B cell (primary cell): ENCODE data around the gene ATP11A.

ENCODE experiments used
- EZH2 ChIP-seq: IDR thresholded peaks from 2 replicates; pipeline ENCODE4 v1.6.1; 2012; ENCODE audit warnings: borderline replicate concordance, low read depth, mild to moderate bottlenecking, moderate library complexity, low read length; ENCODE audit not compliant: insufficient read depth, poor library complexity, severe bottlenecking
- TF ChIP-seq, protein P1 (sequence below): fragments of 200-600 bp; IDR thresholded peaks from one replicate; pipeline ENCODE4 v1.8.0; 2022; ENCODE audit warnings: antibody characterized with exemption, mild to moderate bottlenecking

DNA sequence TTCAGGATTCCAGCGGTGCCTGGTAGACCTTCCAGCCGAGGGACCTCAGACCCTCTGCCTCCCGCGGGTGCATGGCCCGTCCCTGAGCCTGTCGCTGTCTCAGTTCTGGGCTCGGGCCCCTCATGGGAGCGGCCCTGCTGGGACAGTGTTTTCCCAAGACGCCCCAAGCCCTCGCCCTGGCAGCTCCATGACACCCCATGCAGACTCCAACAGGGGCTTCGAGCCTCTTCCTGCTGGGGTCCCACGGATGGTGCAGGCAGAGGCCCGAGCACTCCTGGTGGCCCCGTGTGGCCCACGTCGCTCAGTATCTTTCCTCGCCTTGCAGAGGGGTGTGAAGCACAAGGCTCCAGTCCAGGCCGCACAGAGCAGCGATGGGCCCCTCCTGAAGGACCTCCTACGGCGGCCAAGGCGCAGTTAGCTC lies 190.4 kb downstream of the ATP11A start:
- TF ChIP-seq, protein P1, sequence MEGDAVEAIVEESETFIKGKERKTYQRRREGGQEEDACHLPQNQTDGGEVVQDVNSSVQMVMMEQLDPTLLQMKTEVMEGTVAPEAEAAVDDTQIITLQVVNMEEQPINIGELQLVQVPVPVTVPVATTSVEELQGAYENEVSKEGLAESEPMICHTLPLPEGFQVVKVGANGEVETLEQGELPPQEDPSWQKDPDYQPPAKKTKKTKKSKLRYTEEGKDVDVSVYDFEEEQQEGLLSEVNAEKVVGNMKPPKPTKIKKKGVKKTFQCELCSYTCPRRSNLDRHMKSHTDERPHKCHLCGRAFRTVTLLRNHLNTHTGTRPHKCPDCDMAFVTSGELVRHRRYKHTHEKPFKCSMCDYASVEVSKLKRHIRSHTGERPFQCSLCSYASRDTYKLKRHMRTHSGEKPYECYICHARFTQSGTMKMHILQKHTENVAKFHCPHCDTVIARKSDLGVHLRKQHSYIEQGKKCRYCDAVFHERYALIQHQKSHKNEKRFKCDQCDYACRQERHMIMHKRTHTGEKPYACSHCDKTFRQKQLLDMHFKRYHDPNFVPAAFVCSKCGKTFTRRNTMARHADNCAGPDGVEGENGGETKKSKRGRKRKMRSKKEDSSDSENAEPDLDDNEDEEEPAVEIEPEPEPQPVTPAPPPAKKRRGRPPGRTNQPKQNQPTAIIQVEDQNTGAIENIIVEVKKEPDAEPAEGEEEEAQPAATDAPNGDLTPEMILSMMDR, result no peak
- TF ChIP-seq EZH2, result no peak
